Heart left ventricle (tissue), 16 donors: Measurements from ENCODE around the gene AP1G2. TPM values are rescaled to one million over a fixed set of nuclear protein-coding genes. Genes with fewer than 3 reads are reported as not detected.

Experiments
- ATAC-seq, 4 donors: fragments of 200-7000 bp; cut with Tn5 transposase; one replicate each; pipeline ENCODE4 v1.9.1; 2020 to 2022; ENCODE audit warnings: moderate library complexity in 4 of 4, mild to moderate bottlenecking in 3 of 4, moderate number of reproducible peaks in 1 of 4
- DNase-seq, 5 donors: peaks; one replicate each; pipeline ENCODE4 v3.0.0-alpha.2; 2020
- H3K27ac ChIP-seq, 12 donors: fragments of 200-600 bp; sonication (generic) in 4 of 12; one replicate each; pipeline versions ENCODE4 v1.5.0 to v1.8.0; 2016 to 2022; ENCODE audit warnings: mild to moderate bottlenecking in 2 of 12
- H3K27me3 ChIP-seq, 9 donors: fragments of 200-600 bp; sonication (generic) in 2 of 9; one replicate each; pipeline versions ENCODE4 v1.5.1 to v1.8.0; 2016 to 2022; ENCODE audit warnings: mild to moderate bottlenecking in 3 of 9
- H3K36me3 ChIP-seq, 9 donors: fragments of 200-600 bp; sonication (generic) in 2 of 9; one replicate each; pipeline versions ENCODE4 v1.5.0 to v1.8.0; 2018 to 2022; ENCODE audit warnings: mild to moderate bottlenecking in 2 of 9
- H3K4me1 ChIP-seq, 12 donors: fragments of 200-600 bp; sonication (generic) in 4 of 12; one replicate each; pipeline versions ENCODE4 v1.5.0 to v1.8.0; 2016 to 2022; ENCODE audit warnings: mild to moderate bottlenecking in 3 of 12
- H3K4me3 ChIP-seq, 12 donors: fragments of 200-600 bp; sonication (generic) in 4 of 12; one replicate each; pipeline versions ENCODE4 v1.5.0 to v1.8.0; 2017 to 2022; ENCODE audit warnings: mild to moderate bottlenecking in 9 of 12, moderate library complexity in 4 of 12
- H3K9me3 ChIP-seq, 12 donors: fragments of 200-600 bp; sonication (generic) in 4 of 12; one replicate each; pipeline versions ENCODE4 v1.5.0 to v1.8.0; 2016 to 2022; ENCODE audit warnings: mild to moderate bottlenecking in 1 of 12
- POLR2A ChIP-seq, 2 donors: fragments of 450-650 bp; IDR thresholded peaks; one replicate each; pipeline ENCODE4 v1.6.1; 2017; ENCODE audit warnings: antibody characterized with exemption in 2 of 2, mild to moderate bottlenecking in 2 of 2, moderate library complexity in 2 of 2
- WGBS, 4 donors: extraction: QIAGEN DNeasy Blood & Tissue Kit in 2 of 4; methylation state at CpG; one replicate each; pipeline versions ENCODE4 v1.1.5 to v1.1.7; 2013 to 2018; 5-methylcytosine and 5-hydroxymethylcytosine counted together
- intact Hi-C, 10 donors: fragments of 100-400 bp; cut with DNase I; formaldehyde crosslinking; loops; one replicate each; pipeline versions ENCODE4 v1.11.1 to v1.14.2; 2022
- polyA plus RNA-seq, 2 donors: library from polyadenylated mRNA; stranded (reverse); fragments of 200-250 nt; gene quantifications; one replicate each; pipeline ENCODE4 v1.2.3, GENCODE V29; 2013
- total RNA-seq, 9 donors: library from RNA; depleted of rRNA in 2 of 9; stranded (reverse); fragments of >200 nt in 2 of 9; fragmentation: NEBNext Ultra II Directional in 3 of 9; extraction: Animal tissue kit (Norgen Biotek cat#: 25700) in 3 of 9; gene quantifications; one replicate each; pipeline versions ENCODE4 v1.1.0 to v1.2.4, GENCODE V29; 2016 to 2023
- TF ChIP-seq, protein P1 (sequence below), 12 donors: fragments of 200-600 bp; sonication (generic) in 4 of 12; IDR thresholded peaks; one replicate each; pipeline versions ENCODE4 v1.5.0 to v1.8.0; 2018 to 2022; ENCODE audit warnings: antibody characterized with exemption in 12 of 12, mild to moderate bottlenecking in 5 of 12
- donor health status: ischemic (EF 13 %, LVEDD 7.1; RV severe dilation, severe dysfunction).
- donor health status: healthy with polysubstance abuse.
- donor health status: DM: no; HTN: yes; CAD: no.
- donor health status: DM: no; HTN: no; CAD: no.
- donor health status: ischemic (EF 25% LVEDD 6.9; RV normal size, moderate dysfunction).
- donor health status: ischemic (EF 25% LVEDD 5.7; RV mildly dilated, moderate dysfunction).
- donor health status: healthy.
- donor health status: DM: yes; HTN: yes; CAD: no.
- donor health status: ischemic (EF 35%, LVEDD 5.7; RV mildly dilated, moderate dysfunction).
- donor health status: nonischemic (EF 11% LVEDD 7.7; RV severe dilation, severe dysfunction).
- donor health status: DM: yes; HTN: yes; CAD: no.
- donor health status: PGD.
- donor health status: ischemic (EF 29% LVEDD 5.4; RV normal size, mild dysfunction).
- donor health status: nonischemic (EF 23%, LVEDD 6.1; RV moderate dilation, normal function).

Gene AP1G2
- total and polyA plus RNA-seq, 11 donors = 7.2 to 33.8 (median 11.6) TPM

GRCh38 chr14:23513818-23514643 is 53.6 kb downstream of the AP1G2 start:
- TF ChIP-seq POLR2A (IDR thresholded peaks at IDR 0.05) = no peak
- TF ChIP-seq, protein P1, sequence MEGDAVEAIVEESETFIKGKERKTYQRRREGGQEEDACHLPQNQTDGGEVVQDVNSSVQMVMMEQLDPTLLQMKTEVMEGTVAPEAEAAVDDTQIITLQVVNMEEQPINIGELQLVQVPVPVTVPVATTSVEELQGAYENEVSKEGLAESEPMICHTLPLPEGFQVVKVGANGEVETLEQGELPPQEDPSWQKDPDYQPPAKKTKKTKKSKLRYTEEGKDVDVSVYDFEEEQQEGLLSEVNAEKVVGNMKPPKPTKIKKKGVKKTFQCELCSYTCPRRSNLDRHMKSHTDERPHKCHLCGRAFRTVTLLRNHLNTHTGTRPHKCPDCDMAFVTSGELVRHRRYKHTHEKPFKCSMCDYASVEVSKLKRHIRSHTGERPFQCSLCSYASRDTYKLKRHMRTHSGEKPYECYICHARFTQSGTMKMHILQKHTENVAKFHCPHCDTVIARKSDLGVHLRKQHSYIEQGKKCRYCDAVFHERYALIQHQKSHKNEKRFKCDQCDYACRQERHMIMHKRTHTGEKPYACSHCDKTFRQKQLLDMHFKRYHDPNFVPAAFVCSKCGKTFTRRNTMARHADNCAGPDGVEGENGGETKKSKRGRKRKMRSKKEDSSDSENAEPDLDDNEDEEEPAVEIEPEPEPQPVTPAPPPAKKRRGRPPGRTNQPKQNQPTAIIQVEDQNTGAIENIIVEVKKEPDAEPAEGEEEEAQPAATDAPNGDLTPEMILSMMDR (IDR thresholded peaks at IDR 0.05) = no peak
- DNase-seq (no peak), ATAC-seq (peak in 2 of 4 donors; percentile 5 to 16)
- Histone ChIP-seq H3K9me3 (no peaks in the 10 kb centered on the region), H3K27ac (peak overlapping the region in 1 of 12 donors; percentile 37), H3K27me3 (no peaks in the 10 kb centered on the region), H3K4me3 (no peak overlapping the region), H3K36me3 (no peaks in the 10 kb centered on the region), H3K4me1 (no peaks in the 10 kb centered on the region)
- intact Hi-C loops = no loop called here
- 79 to 88% (median 84%) methylated on average over 8 of the region's 8 CpGs for WGBS, 4 donors

GRCh38 chr14:23513005-23513817 is 54.4 kb downstream of the AP1G2 start:
- intact Hi-C loops = no loop called here
- DNase-seq (no peak), ATAC-seq (peak in 1 of 4 donors; percentile 18)
- Histone ChIP-seq H3K27me3 (no peaks in the 10 kb centered on the region), H3K36me3 (no peaks in the 10 kb centered on the region), H3K27ac (peak overlapping the region in 1 of 12 donors; percentile 37), H3K4me3 (no peak overlapping the region), H3K4me1 (no peaks in the 10 kb centered on the region), H3K9me3 (no peaks in the 10 kb centered on the region)
- whole genome bisulfite sequencing, 4 donors = 87 to 92% (median 88%) methylated on average over 24 to 25 of the region's 25 CpGs
- TF ChIP-seq, protein P1 (IDR thresholded peaks at IDR 0.05) = no peak
- no peak for TF ChIP-seq POLR2A (IDR thresholded peaks at IDR 0.05)

- Histone ChIP-seq H3K9me3 (no peaks in the 10 kb centered on the region), H3K4me1 (no peaks in the 10 kb centered on the region), H3K27me3 (no peaks in the 10 kb centered on the region), H3K36me3 (no peaks in the 10 kb centered on the region), H3K27ac (no peak overlapping the region), H3K4me3 (peak overlapping the region in 1 of 12 donors; percentile 28)
- ATAC-seq (no peak), DNase-seq (no peak)
- intact Hi-C loops = no loop called here
- TF ChIP-seq, protein P1 (IDR thresholded peaks at IDR 0.05) = no peak
- TF ChIP-seq POLR2A (IDR thresholded peaks at IDR 0.05) = no peak
- WGBS, 4 donors = 51 to 63% (median 60%) methylated on average over 13 of the region's 13 CpGs
These were observed 55.4 kb downstream of the AP1G2 start for GRCh38 chr14:23512156-23512555.

Other genes starting within 250 kb of the AP1G2 start
- 10 to 100 TPM; 23.7 to 85.1 (median 62.5) TPM for gene PABPN1, start 246.3 kb downstream of the AP1G2 start, total RNA-seq
- 100 to 1,000 TPM in 1 of 2 donors, 10 to 100 TPM in 1; 48.6 to 102 TPM for gene PABPN1, start 246.3 kb downstream of the AP1G2 start, polyA plus RNA-seq
- 10 to 100 TPM in 4 of 9 donors, 1 to 10 TPM in 5; 8.5 to 14.9 (median 9.9) TPM for gene SLC22A17, start 214.9 kb downstream of the AP1G2 start, total RNA-seq
- gene SLC22A17, start 214.9 kb downstream of the AP1G2 start, polyA plus RNA-seq = 1 to 10 TPM; 7.2 to 9.7 TPM
- 1 to 10 TPM; 1.4 to 5.0 (median 2.3) TPM for gene EFS, start 202.6 kb downstream of the AP1G2 start, total RNA-seq
- 1 to 10 TPM; 2.2 to 2.4 TPM for gene EFS, start 202.6 kb downstream of the AP1G2 start, polyA plus RNA-seq
- under 1 TPM in 1 of 9 donors, not detected in 8; 0.29 TPM for gene IL25, start 195.0 kb downstream of the AP1G2 start, total RNA-seq
- gene IL25, start 195.0 kb downstream of the AP1G2 start, polyA plus RNA-seq = not detected
- gene CMTM5, start 190.7 kb downstream of the AP1G2 start, total RNA-seq = under 1 TPM in 5 of 9 donors, not detected in 4; 0.32 to 0.92 (median 0.64) TPM
- gene CMTM5, start 190.7 kb downstream of the AP1G2 start, polyA plus RNA-seq = 1 to 10 TPM; 1.6 to 1.8 TPM
- 1,000 to 10,000 TPM in 4 of 9 donors, 100 to 1,000 TPM in 4, 10 to 100 TPM in 1; 76.8 to 4,027 (median 602) TPM for gene MYH6, start 159.5 kb downstream of the AP1G2 start, total RNA-seq
- 1,000 to 10,000 TPM; 1,673 to 5,104 TPM for gene MYH6, start 159.5 kb downstream of the AP1G2 start, polyA plus RNA-seq
- over 10,000 TPM in 7 of 9 donors, 1,000 to 10,000 TPM in 2; 6,202 to 23,825 (median 18,310) TPM for gene MYH7, start 132.1 kb downstream of the AP1G2 start, total RNA-seq
- gene MYH7, start 132.1 kb downstream of the AP1G2 start, polyA plus RNA-seq = over 10,000 TPM in 1 of 2 donors, 100 to 1,000 TPM in 1; 727 to 12,111 TPM
- gene NGDN, start 98.1 kb downstream of the AP1G2 start, total RNA-seq = 10 to 100 TPM; 16.5 to 23.4 (median 18.7) TPM
- 10 to 100 TPM; 17.8 to 43.4 TPM for gene NGDN, start 98.1 kb downstream of the AP1G2 start, polyA plus RNA-seq
- gene ZFHX2, start 16.0 kb downstream of the AP1G2 start, total RNA-seq = 1 to 10 TPM in 3 of 9 donors, under 1 TPM in 6; 0.47 to 2.3 (median 0.88) TPM
- gene ZFHX2, start 16.0 kb downstream of the AP1G2 start, polyA plus RNA-seq = under 1 TPM; 0.24 to 0.88 TPM
- gene THTPA, start 11.5 kb downstream of the AP1G2 start, total RNA-seq = 10 to 100 TPM; 13.0 to 30.9 (median 18.9) TPM
- gene THTPA, start 11.5 kb downstream of the AP1G2 start, polyA plus RNA-seq = 10 to 100 TPM in 1 of 2 donors, 1 to 10 TPM in 1; 9.1 to 28.7 TPM
- under 1 TPM in 8 of 9 donors, not detected in 1; 0.10 to 0.59 (median 0.26) TPM for gene JPH4, start 11.0 kb upstream of the AP1G2 start, total RNA-seq
- gene JPH4, start 11.0 kb upstream of the AP1G2 start, polyA plus RNA-seq = under 1 TPM; 0.12 to 0.23 TPM
- under 1 TPM in 1 of 9 donors, not detected in 8; 0.17 TPM for gene DHRS2, start 68.6 kb upstream of the AP1G2 start, total RNA-seq
- under 1 TPM in 1 of 2 donors, not detected in 1; 0.04 TPM for gene DHRS2, start 68.6 kb upstream of the AP1G2 start, polyA plus RNA-seq